ENCODE results near the gene DCD.
"Not testable (repeated sequence)": the region's sequence is repeated elsewhere in the genome, so short reads cannot be mapped to it uniquely, and the experiment has no call there.

The DCD gene

DNA sequence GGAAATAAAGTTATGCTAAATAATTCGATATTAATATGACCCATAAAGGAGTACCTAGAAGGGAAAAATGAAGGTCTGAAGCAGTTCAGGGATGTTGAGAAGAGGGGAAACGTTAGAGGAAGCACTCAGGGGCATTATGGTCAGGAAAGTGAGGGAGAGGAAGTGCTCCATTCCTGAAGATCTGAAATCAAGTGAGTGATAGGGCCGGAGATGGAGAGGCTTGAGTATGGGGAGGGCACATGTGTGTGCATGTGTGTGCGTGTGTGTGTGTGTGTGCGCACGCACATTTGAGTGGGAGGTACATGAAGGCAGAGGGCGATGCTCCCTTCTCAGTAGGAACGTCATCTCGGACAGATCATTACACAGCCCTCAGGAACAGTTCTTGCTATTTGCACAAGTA lies 4.9 kb upstream of the DCD start:
- no peak for DNase-seq (ENCODE audit: low spot score)

DNA sequence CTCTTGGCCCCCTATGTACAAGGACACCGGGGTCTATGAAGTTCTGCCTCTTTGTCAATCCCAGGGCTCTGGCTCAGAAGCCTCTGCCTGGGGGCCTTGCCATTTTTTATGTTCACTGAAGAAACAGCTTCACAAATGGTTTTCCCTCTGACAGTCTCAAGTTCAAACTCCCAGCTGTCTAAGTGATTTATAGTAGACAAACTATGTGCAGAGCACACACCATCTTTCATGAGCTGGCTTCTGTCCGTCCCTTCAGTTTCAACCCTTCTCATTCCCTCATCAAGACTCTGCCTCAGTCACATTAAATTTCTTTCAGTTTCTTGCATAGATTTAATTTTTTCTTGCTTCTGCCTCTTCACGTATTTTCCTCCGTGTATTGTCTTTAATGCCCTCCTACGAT lies 2.7 kb upstream of the DCD start:
- no peak for DNase-seq (ENCODE audit: low spot score)

DNA sequence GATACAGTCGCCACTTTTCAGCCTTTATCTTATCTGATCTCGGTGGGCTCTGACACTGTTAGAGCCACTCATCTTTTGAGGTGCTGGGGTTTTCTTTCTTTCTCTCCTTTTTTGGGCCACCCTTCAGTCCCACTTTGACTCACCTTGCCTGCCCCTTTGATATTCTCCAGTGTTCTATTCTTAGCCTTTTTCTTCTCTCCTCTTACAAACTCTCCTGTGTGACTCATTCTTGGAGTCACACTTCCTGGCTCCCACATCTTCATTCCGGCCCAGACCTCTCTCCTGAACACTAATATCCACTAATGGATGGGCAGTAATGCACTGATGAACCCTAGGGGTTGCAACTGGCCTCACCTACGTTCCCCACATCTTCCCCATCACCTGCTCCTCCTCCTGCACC lies 2.2 kb upstream of the DCD start:
- DNase-seq (ENCODE audit: low spot score) = no peak

DNA sequence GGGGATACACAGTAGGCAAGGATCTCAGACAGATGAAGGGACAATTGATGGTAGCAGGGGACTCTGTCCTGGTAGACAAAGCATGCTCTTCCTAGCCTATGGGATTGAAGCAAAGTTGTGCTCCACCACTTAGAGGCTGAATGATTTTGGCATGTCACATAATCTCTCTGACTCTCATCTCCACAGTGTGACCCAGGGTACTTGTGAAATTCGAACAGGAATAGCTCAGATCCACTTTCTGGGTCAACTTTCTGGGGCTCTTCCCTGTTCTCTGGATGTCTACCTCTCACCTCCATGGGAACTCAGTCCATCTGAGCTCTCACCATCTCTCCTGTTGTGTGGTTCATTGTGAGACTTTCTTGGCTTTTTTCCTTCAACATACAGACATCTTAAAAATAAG lies 1.7 kb upstream of the DCD start:
- DNase-seq (ENCODE audit: low spot score) = no peak

DNA sequence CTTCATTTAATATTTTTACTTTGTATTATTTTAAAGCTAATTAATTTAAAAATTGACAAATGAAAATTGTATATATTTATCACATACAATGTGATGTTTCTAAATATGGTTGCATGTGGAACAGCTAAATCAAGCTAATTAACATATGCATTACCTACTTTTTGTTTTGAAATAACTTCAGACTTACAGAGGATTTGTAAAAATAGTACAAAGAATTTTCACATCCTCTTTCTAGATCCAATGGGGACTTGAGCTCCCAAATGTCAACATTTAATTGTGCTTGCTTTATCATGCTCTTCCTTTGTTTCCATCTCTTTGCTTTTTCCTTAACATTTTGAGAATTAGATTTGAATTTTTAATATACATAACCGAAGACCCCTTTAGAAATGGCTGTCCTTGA lies 6.6 kb downstream of the DCD start:
- DNase-seq (ENCODE audit: low spot score) = no peak

DNA sequence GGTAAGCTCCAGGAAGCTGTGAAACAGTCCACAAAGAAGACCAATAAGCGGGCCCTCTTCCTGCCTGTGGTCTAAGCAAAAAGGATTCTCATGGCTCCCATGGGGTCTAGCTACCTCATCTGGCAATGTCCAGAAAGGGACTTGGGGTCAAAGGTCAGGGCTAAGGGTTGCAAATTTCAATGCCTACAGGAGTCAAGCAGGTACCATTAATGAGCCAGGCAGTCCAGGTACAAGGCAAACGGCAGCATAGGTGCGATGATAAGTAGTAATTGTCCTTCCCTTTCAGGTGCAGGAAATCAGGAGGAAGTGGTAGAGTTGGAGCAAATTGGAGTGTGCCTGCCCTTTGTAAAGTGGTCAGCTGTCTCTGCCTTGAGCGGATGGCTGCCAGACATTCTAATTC lies 7.1 kb downstream of the DCD start:
- DNase-seq (ENCODE audit: low spot score) = no peak

DNA sequence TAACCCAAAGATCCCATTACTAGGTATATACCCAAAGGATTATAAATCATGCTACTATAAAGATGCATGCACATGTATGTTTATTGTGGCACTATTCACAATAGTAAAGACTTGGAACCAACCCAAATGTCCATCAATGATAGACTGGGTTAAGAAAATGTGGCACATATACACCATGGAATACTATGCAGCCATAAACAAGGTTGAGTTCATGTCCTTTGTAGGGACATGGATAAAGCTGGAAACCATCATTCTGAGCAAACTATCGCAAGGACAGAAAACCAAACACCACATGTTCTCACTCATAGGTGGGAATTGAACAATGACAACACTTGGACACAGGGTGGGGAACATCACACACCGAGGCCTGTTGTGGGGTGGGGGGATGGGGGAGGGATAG lies 9.1 kb downstream of the DCD start:
- not testable (repeated sequence) for DNase-seq (ENCODE audit: low spot score)

DNA sequence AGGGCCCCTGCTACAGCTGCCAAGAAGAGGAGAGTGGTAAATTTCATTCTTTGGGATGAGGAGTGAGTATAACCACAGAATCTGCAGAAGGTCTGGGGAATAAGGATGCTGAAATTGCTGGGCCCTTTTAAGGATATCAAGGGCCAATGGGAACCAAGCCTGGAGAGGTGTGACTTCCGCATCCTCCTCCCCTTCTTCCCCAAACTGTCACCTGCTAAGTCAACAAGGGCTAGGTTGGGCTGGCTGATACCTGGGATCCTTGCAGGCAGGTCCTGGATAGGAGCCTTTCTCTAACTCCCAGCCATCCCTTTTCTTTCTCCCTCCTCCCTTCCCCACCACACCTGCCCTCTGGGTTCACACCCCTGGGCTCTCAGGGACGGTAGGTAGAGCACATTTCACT lies 13.4 kb downstream of the DCD start, which contains the start of gene LACRT:
TSS of gene LACRT (minus strand) at position 101 of the 400 bp plus-strand sequence. CDS start at position 47, 54 bp downstream.
- no peak for DNase-seq (ENCODE audit: low spot score)

DNA sequence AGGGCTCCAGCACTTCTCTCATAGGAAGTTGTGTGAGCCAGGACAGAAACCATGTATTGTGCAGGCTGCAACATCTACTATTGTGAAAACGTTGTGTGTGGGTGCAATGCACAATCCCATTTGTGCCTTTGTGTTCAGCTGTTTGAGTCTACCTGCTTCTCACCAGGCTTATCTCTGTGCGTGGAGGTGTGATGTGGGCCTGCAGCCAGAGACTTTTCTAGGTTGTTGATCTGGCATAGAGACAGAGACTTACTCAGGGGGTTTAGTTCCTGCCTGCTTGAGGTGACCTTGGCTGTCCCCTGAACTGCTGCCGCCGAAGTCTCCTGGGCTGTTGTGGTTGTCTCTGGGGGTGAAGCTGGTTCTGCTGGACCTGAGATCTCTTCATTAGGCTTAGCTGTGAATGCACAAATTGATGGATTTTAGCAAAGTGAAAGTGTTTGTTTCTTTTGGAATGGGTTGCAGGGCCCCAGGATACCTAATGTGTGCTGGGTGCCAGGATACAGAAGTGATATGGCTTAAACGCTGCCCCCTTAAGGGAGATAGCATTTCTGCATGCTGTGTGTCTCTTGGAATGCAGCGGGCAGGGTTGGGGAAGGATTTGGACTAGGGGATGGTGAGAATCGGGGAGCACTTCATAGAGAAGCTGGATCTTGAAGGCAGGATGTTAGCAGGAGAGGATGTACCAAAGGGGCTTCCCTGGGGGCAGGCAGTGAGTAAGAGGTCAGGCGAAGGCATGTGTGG lies 16.0 kb downstream of the DCD start:
- DNase-seq (ENCODE audit: low spot score) = no peak

DNA sequence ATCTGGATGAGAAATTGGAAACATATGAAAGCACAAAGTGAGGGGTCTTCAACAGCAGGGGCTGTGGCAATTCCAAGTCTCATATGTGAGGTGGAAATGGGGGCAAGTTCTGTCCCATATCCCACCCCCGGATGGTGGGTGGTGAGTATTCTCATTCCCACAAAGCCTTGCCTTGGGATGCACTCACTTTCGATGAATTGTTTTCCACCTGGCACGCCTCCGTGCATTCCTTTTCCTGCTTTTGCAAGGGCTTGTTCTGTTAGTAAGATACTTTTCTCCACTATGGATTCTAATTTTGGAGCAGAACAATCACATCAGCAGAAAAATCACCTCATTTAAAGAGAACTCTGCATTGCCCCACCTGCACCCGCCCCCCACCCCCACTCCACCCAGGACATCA lies 16.6 kb downstream of the DCD start:
- no peak for DNase-seq (ENCODE audit: low spot score)

DNA sequence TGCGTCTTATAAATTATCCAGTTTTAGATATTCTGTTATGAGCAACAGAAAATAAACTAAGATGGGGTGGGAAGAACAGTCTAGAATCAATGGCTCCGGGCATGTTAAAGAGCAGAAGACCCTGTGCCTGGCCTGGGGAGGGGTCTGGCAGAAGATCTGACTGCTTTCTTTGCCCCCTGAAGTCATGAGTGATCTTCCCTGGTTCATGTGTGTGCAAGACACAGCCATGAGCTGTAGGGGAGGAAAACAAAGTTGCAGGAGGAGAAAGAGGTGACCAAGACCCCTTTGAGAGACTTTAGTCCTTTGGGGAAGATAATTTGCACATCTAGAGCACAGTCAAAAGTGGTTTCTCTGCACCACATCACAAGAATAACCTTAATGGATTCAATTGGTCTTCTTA lies 18.2 kb downstream of the DCD start:
- DNase-seq (ENCODE audit: low spot score) = no peak

DNA sequence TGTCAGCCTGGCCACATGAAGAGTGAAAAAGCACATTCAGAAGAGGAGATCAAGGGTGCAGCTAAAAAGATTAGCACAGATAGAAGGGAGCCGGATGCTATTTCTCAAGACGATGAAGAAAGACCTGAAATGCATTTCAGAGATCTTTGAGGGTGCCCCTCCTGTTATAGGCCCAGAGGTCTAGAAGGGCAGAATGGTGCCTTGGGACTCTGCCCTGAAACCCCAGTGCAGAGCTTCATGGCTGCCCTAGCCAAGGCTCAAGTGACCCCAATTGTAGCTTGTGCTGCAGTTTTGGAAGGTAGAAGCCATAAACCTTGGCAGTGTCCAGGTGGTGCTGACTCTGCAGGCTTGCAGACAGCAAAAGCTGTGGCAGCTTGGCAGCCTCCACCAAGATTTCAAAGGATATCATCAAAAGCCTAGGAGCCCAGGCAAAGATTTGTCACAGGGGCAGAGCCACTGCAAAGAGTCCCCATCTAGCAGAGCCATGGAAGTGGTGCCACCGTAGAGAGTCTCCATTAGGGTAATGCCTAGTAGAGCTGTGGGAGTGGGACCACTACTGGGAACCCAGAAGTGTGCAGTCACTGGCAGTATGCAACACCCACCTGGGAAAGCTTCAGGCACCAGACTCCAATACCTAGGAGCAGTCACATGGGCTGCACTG lies 19.8 kb downstream of the DCD start:
- DNase-seq (ENCODE audit: low spot score) = no peak

DNA sequence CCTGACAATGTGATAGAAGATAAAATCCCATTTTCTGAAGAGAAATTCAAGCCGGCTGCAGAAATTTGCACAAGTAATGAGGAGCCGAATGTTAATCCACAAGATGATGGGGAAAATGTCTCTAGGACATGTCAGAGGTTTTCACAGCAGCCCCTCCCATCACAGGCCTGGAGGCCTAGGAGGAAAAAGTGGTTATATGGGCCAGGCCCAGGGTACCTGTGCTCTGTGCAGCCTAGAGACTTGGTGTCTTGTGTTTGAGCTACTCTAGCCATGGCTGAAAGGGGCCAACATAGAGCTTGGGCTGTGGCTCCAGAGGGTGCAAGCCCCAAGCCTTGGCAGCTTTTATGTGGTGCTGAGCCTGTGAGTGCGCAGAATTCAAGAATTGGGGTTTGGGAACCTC lies 20.9 kb downstream of the DCD start:
- no peak for DNase-seq (ENCODE audit: low spot score)

DNA sequence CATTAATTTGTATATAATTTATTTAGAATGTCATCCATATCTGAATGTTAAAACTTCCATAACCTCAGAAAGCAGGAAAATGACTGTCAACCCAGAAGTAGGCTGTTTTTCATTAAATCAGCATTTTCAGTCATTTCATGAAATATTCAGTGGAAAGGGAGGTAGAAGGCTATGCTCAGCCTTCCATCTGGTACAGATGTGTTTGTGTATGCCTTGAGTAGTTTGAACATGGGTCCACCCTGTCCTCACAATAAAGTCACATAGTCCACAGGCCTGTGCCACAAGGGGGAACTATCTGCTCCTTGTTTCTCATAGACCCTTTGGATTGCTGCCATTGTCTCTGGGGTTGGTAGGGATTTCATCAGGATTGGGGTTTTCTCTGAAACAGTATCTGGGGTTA lies 22.6 kb downstream of the DCD start:
- DNase-seq (ENCODE audit: low spot score) = no peak

DNA sequence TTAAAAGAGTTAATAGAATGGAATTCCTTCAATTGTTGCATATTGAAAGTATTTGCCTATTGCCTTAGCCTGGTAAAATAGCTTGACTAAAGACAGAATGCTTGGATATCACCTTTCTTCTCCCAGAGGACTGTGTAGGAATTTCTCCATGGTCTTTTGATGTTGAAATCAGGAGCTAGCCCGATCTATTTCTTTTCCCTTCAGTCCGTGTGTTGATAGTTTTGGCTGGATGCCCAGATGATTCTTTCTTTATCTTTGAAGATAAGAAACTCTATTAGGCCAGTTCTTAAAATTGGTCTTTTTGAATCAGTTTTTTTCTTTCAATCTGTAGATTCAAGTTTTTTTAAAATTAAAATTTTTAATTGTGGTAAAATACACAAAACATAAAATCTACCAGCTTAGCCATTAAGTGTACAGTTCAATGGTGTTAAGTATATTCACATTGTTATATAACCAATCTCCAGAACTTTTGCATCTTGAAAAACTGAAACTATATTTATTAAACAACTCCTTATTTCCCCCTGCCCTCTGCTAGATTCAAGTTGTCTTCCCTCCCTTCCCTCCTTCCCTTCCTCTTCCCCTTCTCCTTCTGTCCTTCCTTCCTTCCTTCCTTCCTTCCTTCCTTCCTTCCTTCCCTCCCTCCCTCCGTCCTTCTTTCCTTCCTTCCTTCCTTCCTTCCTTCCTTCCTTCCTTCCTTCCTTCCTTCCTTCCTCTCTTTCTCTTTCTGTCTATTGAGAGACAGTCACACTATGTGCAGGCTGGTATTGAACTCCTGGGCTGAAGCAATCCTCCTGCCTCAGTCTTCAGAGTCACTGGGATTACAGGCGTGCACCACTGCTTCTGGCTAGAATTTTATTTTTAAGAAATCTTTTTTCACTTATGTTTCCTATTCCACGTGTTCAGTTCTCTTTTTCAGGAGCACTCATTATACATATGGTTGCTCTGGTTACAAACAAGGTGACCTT lies 23.6 kb downstream of the DCD start:
- no peak for DNase-seq (ENCODE audit: low spot score)

DNA sequence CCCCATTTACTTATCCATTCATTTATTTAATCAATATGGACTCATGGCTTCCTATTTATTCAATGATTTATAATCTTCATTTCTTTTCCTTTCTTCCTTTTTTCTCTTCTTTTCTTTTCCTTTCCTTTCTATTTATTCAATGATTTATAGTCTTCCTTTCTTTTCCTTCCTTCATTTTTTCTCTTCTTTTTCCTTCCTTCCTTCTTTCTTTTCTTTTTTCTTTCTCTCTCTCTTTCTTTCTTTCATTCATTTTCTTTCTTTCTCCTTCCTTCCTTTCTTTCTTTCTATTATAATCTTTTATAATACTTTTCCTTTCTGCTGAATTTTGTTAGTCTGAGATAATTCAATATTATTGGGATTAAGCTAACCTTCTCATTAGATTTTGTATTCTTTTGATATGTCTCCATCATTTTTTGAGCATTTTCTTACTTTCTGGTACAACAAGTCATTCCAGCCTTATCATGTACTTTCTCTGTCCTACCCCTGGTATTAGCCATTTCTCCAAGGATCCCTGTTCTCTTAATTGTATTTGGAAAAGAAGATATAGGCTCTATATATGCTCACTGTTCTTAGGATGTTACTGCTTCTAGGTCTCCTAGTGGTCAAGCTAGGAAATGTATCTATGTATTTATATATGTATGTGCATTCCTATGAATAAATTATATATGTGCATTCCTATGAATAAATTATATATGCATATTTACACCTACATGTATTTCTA lies 25.5 kb downstream of the DCD start:
- no peak for DNase-seq (ENCODE audit: low spot score)

DNA sequence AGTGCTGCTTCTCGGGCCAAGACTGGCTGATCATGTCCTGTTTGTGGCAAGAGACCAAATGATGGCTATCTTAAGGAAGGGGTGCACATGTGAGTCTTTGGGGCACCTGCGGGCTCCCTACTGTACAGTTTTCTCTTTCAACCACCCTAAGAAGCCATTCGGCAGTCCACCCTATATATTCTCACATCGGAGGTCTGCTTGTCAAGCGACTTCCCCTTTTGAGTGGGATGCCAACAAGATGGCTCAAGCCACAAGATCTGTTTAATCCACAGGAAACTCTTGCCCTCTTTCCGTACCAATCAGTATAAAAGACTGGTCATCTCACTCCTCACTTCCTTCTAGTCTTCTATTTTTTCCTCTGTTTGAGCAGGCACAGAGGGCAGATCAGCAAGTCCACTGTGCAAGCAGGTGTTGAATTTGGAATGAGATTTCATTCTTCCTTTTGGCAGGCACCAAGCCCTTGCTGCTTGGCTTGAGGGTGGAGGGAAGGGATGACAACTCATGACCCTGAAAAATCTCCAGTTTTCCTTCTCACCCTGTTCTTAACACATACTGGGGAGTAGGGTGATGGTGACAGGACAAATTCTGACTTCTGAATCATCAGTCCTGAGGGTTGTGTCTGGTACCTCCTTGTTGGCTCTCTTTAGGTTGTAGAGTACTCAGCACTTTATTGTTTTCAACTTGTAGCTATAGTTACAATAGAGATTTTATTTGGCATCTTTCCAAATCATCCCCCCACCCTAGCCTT lies 31.1 kb downstream of the DCD start:
- DNase-seq (ENCODE audit: low spot score) = no peak

DNA sequence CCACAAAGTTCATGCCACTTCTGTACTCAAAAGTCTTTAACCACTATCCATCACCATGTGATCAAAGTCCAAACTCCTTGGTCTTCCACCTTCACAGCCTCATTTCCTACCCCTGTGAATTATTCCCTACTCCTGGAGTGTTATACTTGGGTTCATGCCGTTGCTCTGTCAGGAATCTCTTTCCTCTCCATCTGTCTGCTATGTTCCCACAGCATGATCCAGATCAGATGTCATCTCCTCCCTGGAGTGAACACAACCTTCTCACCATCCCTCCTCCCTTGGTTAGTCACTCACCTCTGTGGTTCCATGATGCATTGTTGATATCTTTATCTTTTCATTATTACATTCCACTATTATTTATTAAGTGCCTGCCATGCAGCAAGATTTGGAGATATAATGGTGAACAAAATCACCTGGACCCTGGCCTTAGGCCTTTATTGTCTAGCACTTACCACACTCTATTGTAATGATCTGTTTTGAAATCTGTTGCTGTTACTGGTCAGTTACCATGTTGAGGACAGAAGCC lies 35.9 kb downstream of the DCD start:
- no peak for DNase-seq (ENCODE audit: low spot score)

DNA sequence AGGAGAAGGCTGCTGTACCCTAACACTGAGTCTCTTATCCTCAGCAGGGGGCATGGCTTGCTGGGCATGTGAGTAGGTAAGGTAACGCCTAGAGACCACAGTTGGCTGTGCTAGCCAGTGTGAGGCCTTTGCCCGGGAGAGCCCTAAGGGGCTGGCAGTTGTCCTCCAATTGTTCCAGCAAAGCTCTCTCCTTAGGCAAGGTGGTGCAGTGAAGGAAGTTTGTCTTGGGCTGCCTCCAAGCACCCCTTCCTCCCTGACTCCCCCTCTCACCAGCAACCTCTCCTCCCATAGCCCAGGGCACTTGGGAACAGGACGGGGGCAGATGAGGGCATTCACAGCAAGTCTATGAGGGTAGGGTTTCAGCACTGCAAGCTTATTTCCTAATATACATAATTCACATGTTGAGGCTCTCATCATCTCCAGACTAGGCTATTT lies 36.4 kb downstream of the DCD start:
- no peak for DNase-seq (ENCODE audit: low spot score)

DNA sequence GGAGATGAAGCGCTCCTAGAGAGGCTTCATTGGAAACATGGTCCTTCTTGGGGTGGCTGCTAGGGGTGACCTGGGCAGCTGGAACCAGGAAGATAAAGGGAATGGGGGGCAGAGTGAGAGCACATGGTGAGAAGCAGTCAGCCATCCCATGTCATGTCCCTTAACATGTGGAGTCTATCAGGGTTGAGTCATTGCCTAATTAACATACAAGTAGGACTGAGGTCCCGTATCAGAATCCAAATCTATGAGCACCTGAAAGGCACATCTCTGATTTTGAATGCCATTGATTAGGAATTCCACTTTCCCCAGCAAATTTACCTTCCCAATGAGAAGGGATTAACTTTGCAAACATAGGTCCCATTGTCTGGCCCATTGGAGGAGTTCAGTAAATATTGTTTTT lies 39.4 kb downstream of the DCD start:
- DNase-seq (ENCODE audit: low spot score) = no peak

DNA sequence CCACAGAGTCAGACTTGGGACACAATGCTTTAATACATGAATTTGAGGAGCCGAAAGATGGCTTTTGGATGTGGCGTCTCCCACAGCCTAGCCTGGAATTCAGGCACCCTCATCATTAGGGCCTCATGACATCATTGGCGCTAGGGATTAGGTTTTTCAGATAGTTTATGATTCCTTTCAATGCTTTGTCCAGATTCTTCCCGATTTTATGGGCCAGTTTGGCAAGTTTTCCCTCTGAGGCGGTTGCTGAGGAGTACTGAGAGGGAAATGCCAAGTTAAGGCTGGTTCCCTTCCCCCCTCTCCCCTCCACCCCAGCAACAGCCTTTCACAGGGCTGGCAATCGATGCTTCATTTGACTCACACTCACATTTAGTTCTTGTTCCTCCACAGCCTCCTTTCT lies 40.0 kb downstream of the DCD start:
- DNase-seq (ENCODE audit: low spot score) = no peak

All from HuH-7 (cell line).